ENCODE measurements around the gene DLGAP1. TPM values are rescaled to one million over a fixed set of nuclear protein-coding genes. Genes with fewer than 3 reads are reported as not detected.

Gene DLGAP1
- total and polyA plus RNA-seq, 2 experiments from 2014 or later = 17.0 to 48.5 TPM

GRCh38 chr18:3546106-3546505, 909.0 kb downstream of the DLGAP1 start:
- Histone ChIP-seq H3K4me3 (no peak overlapping the region), H3K36me3 (ENCODE audit: insufficient read depth) (no peaks in the 10 kb centered on the region), H2AFZ (no peak overlapping the region), H3K9me2 (ENCODE audit: insufficient read depth) (no peaks in the 10 kb centered on the region), H3K4me2 (no peak overlapping the region), H3K27me3 (ENCODE audit: insufficient read depth) (no peaks in the 10 kb centered on the region), H3K27ac (ENCODE audit: low read depth) (no peak overlapping the region), H3K79me2 (replicated peaks; ENCODE audit: insufficient read depth) (no peaks in the 10 kb centered on the region), H4K20me1 (replicated peaks; ENCODE audit: insufficient read depth) (no peaks in the 10 kb centered on the region), H3F3A (replicated peaks; ENCODE audit: low read depth) (no peaks in the 10 kb centered on the region), H3K4me1 (ENCODE audit: insufficient read depth) (peaks cover 3% of the 10 kb centered on the region; the same call in 1 of the 2 replicates)
- Mint-ChIP-seq H3K4me3 (no peak overlapping the region), H3K27me3 (ENCODE audit: insufficient read depth, low read depth, poor library complexity) (no peaks in the 10 kb centered on the region), H3K36me3 (ENCODE audit: low read depth) (no peaks in the 10 kb centered on the region; the same call in 1 of the 3 replicates), H3K4me1 (peaks cover 12% of the 10 kb centered on the region; the same call in 2 of the 3 replicates), H3K27ac (no peak overlapping the region), H3K9me3 (no peaks in the 10 kb centered on the region)
- ATAC-seq (no peak), DNase-seq (ENCODE audit: low spot score) (no peak)
- no peak for TF ChIP-seq POLR2AphosphoS5 (IDR thresholded peaks at IDR 0.05; ENCODE audit: low read depth)
- no peak for TF ChIP-seq EZH2phosphoT487 (IDR thresholded peaks at IDR 0.05; ENCODE audit: unreplicated experiment)
- no peak for TF ChIP-seq REST (IDR thresholded peaks at IDR 0.05; ENCODE audit: unreplicated experiment)
- no peak for TF ChIP-seq ZNF114 (CRISPR knock-in tag; IDR thresholded peaks at IDR 0.05)

DNA sequence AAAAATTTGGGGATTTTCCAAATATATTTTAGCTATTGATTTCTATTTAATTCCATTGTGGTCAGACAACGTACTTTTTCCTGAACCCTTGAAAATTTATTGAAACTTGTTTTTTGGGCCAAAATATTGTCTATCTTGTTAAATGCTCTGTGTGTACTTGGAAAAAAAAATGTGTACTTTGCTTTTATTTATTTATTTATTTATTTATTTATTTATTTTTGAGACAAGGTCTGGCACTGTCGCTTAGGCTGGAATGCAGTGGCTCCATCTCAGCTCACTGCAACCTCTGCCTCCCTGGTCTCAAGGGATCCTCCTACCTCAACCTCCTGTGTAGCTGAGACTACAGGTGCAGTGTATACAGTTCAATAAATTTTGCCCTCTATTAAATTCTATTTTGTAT, 910.6 kb downstream of the DLGAP1 start:
- no peak overlapping the region for H3K4me3 ChIP-seq
- peaks cover 6% of the 10 kb centered on the region; the same call in 1 of the 2 replicates for H3K4me1 ChIP-seq (ENCODE audit: insufficient read depth)
- no peaks in the 10 kb centered on the region for H3K79me2 ChIP-seq (replicated peaks; ENCODE audit: insufficient read depth)
- Mint-ChIP-seq H3K27me3 (ENCODE audit: insufficient read depth, low read depth, poor library complexity) (no peaks in the 10 kb centered on the region), H3K36me3 (ENCODE audit: low read depth) (no peaks in the 10 kb centered on the region; the same call in 2 of the 3 replicates), H3K4me1 (peaks cover 16% of the 10 kb centered on the region), H3K9me3 (no peaks in the 10 kb centered on the region), H3K4me3 (no peak overlapping the region), H3K27ac (no peak overlapping the region)
- no peaks in the 10 kb centered on the region for H3K9me2 ChIP-seq (ENCODE audit: insufficient read depth)
- TF ChIP-seq EZH2phosphoT487 (IDR thresholded peaks at IDR 0.05; ENCODE audit: unreplicated experiment) = no peak
- no peak for TF ChIP-seq JUNB (IDR thresholded peaks at IDR 0.05; ENCODE audit: unreplicated experiment)
- no peak for TF ChIP-seq POLR2AphosphoS5 (IDR thresholded peaks at IDR 0.05; ENCODE audit: low read depth)
- no peak overlapping the region for H2AFZ ChIP-seq
- H3K4me2 ChIP-seq = no peak overlapping the region
- ATAC-seq = no peak
- no peaks in the 10 kb centered on the region for H3F3A ChIP-seq (replicated peaks; ENCODE audit: low read depth)
- no peaks in the 10 kb centered on the region for H3K36me3 ChIP-seq (ENCODE audit: insufficient read depth)
- H4K20me1 ChIP-seq (replicated peaks; ENCODE audit: insufficient read depth) = no peaks in the 10 kb centered on the region
- H3K27ac ChIP-seq (ENCODE audit: low read depth) = no peak overlapping the region
- DNase-seq (ENCODE audit: low spot score) = no peak
- H3K27me3 ChIP-seq (ENCODE audit: insufficient read depth) = no peaks in the 10 kb centered on the region

Data from GM23338 (cell line).